HEK293 (cell line): ENCODE data around the gene EIF2B2.

Experiments used
- CTCF ChIP-seq: fragments of 450-650 bp; formaldehyde crosslinking; IDR thresholded peaks from 2 replicates; pipeline ENCODE4 v1.5.1; 2016; ENCODE audit warnings: missing biosample characterization, missing genetic modification characterization
- KLF1 ChIP-seq: fragments of 450-650 bp; formaldehyde crosslinking; IDR thresholded peaks from 2 replicates; pipeline ENCODE4 v1.5.1; 2016; ENCODE audit warnings: missing biosample characterization, missing genetic modification characterization
- KLF16 ChIP-seq: fragments of 450-650 bp; formaldehyde crosslinking; IDR thresholded peaks from 2 replicates; pipeline ENCODE4 v1.5.1; 2017; ENCODE audit warnings: missing biosample characterization, missing genetic modification characterization
- SALL2 ChIP-seq: fragments of 450-650 bp; formaldehyde crosslinking; IDR thresholded peaks from 2 replicates; pipeline ENCODE4 v1.5.0; 2017; ENCODE audit warnings: missing biosample characterization, mild to moderate bottlenecking, missing genetic modification characterization, borderline replicate concordance
- SP2 ChIP-seq: fragments of 450-650 bp; formaldehyde crosslinking; IDR thresholded peaks from 2 replicates; pipeline ENCODE4 v1.5.1; 2016; ENCODE audit warnings: missing biosample characterization, missing genetic modification characterization
- TSHZ1 ChIP-seq: fragments of 450-650 bp; formaldehyde crosslinking; IDR thresholded peaks from 2 replicates; pipeline ENCODE4 v1.5.1; 2016; ENCODE audit warnings: missing biosample characterization, missing genetic modification characterization, borderline replicate concordance
- ZBTB7A ChIP-seq: fragments of 450-650 bp; formaldehyde crosslinking; IDR thresholded peaks from 2 replicates; pipeline ENCODE4 v1.5.1; 2016; ENCODE audit warnings: low read depth, missing biosample characterization, missing genetic modification characterization
- ZBTB8A ChIP-seq: fragments of 450-650 bp; formaldehyde crosslinking; IDR thresholded peaks from 2 replicates; pipeline ENCODE4 v1.5.1; 2016; ENCODE audit warnings: missing biosample characterization, missing genetic modification characterization
- ZNF239 ChIP-seq: fragments of 450-650 bp; formaldehyde crosslinking; IDR thresholded peaks from 2 replicates; pipeline ENCODE4 v1.5.1; 2016; ENCODE audit warnings: missing biosample characterization, missing genetic modification characterization
- ZNF280D ChIP-seq: fragments of 450-650 bp; formaldehyde crosslinking; IDR thresholded peaks from 2 replicates; pipeline ENCODE4 v1.5.1; 2016; ENCODE audit warnings: missing biosample characterization, missing genetic modification characterization
- ZNF623 ChIP-seq: fragments of 450-650 bp; formaldehyde crosslinking; IDR thresholded peaks from 2 replicates; pipeline ENCODE4 v1.5.1; 2016; ENCODE audit warnings: missing biosample characterization, missing genetic modification characterization
- ZSCAN18 ChIP-seq: fragments of 450-650 bp; formaldehyde crosslinking; IDR thresholded peaks from 2 replicates; pipeline ENCODE4 v1.5.1; 2016; ENCODE audit warnings: missing biosample characterization, missing genetic modification characterization

GRCh38 chr14:74984236-74985027, 18.3 kb upstream of the EIF2B2 start:
- TF ChIP-seq CTCF (tag by site-specific recombination) (no peak), ZNF239 (tag by site-specific recombination) (no peak), TSHZ1 (tag by site-specific recombination) (no peak), ZNF623 (tag by site-specific recombination) (no peak), KLF1 (no peak), SP2 (tag by site-specific recombination) (no peak), SALL2 (tag by site-specific recombination) (no peak), ZNF280D (tag by site-specific recombination) (no peak), ZBTB7A (tag by site-specific recombination) (no peak), ZBTB8A (tag by site-specific recombination) (no peak), KLF16 (tag by site-specific recombination) (no peak), ZSCAN18 (tag by site-specific recombination) (no peak)
